Calu3 (cell line): ENCODE data around the gene VPS11. TPM values are rescaled to one million over a fixed set of nuclear protein-coding genes. Genes with fewer than 3 reads are reported as not detected.

Source experiments
- BruUV-seq: library from RNA; stranded (reverse); fragments of 400-500 nt; replicated peaks from 2 replicates; lab custom pipeline; 2021; lab: Mats Ljungman, UMichigan
- CTCF ChIA-PET: fragments of 300-600 bp; sonication (Branson Sonifier 250); formaldehyde crosslinking; loops from one replicate; lab custom pipeline; 2022; ENCODE audit warnings: antibody characterized with exemption; lab: Charles Lee
- DNase-seq: peaks from one replicate; pipeline ENCODE4 v3.0.0; 2022
- H3K27ac Mint-ChIP-seq: one replicate; pipeline ENCODE4 v1.8.0; 2022; ENCODE audit warnings: mixed read lengths; ENCODE audit not compliant: unreplicated experiment
- H3K27me3 Mint-ChIP-seq: one replicate; pipeline ENCODE4 v1.8.0; 2022; ENCODE audit warnings: mixed read lengths; ENCODE audit not compliant: unreplicated experiment
- H3K36me3 Mint-ChIP-seq: one replicate; pipeline ENCODE4 v1.8.0; 2022; ENCODE audit warnings: mild to moderate bottlenecking, moderate library complexity, mixed read lengths; ENCODE audit not compliant: insufficient read depth, unreplicated experiment
- H3K4me1 Mint-ChIP-seq: one replicate; pipeline ENCODE4 v1.8.0; 2022; ENCODE audit warnings: mild to moderate bottlenecking, low read depth, mixed read lengths; ENCODE audit not compliant: unreplicated experiment
- H3K4me3 Mint-ChIP-seq: one replicate; pipeline ENCODE4 v1.8.0; 2022; ENCODE audit warnings: mild to moderate bottlenecking, low read depth, moderate library complexity, mixed read lengths; ENCODE audit not compliant: unreplicated experiment
- H3K9me3 Mint-ChIP-seq: one replicate; pipeline ENCODE4 v1.8.0; 2022; ENCODE audit warnings: low read depth, mixed read lengths; ENCODE audit not compliant: unreplicated experiment
- CTCF ChIP-seq: fragments of 200-600 bp; IDR thresholded peaks from one replicate; pipeline ENCODE4 v1.8.0; 2022; ENCODE audit warnings: antibody characterized with exemption; ENCODE audit not compliant: unreplicated experiment
- intact Hi-C: fragments of 100-400 bp; cut with micrococcal nuclease; formaldehyde crosslinking; loops from one replicate; pipeline ENCODE4 v1.10.0; 2022; ENCODE audit not compliant: unreplicated experiment
- total RNA-seq: library from RNA; stranded (reverse); gene quantifications from 2 replicates; pipeline ENCODE4 v1.2.3, GENCODE V29; 2022

VPS11 gene
- total RNA-seq, 1 experiment from 2014 or later = 15.1 TPM

DNA sequence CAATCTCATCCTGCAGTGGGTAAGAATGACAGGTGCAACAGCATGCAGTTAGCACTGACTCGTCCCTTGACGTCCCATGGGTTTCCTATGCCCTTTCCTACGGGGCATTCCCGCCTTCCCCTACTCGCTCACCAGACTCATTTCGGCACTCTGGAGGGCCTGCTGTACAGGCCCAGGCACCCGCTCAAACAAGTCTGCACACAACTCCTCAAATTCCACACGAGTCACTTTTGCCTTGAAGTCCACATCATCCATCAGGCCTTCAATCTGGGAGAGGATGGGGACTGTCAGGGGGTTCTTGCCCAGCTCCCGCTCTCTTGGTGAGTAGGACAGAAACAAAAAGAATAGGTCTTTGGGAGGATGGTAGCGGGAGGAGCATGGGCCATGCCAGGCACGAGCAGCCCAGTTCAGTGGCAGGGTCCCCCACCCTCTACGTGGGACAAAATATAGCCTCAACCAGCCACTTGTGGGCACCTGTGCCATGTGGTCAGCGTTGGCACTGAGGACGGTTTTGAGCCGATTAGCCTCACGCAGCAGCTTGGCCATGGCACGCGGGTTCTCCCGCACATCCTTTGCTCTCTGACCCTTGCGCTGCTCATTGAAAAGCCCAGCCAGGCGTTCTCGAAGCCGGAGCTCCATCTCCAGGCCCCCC is 15.3 kb upstream of the VPS11 start:
- intact Hi-C loops = no loop called here
- Mint-ChIP-seq H3K36me3 (peaks cover 88% of the 10 kb centered on the region), H3K4me1 (peaks cover 8% of the 10 kb centered on the region), H3K27me3 (no peaks in the 10 kb centered on the region), H3K27ac (no peak overlapping the region), H3K9me3 (no peaks in the 10 kb centered on the region), H3K4me3 (no peak overlapping the region)
- CTCF ChIA-PET = no interaction called here
- no TSS peak for BruUV-seq
- no peak for DNase-seq
- TF ChIP-seq CTCF = no peak

GRCh38 chr11:119054418-119054817 is 13.2 kb upstream of the VPS11 start:
- H3K9me3 Mint-ChIP-seq = no peaks in the 10 kb centered on the region
- H3K27ac Mint-ChIP-seq = no peak overlapping the region
- no peaks in the 10 kb centered on the region for H3K27me3 Mint-ChIP-seq
- H3K4me3 Mint-ChIP-seq = no peak overlapping the region
- H3K4me1 Mint-ChIP-seq = peaks cover 8% of the 10 kb centered on the region
- no peak for TF ChIP-seq CTCF
- no peak for DNase-seq
- BruUV-seq = no TSS peak
- intact Hi-C loops = no loop called here
- H3K36me3 Mint-ChIP-seq = peaks cover 88% of the 10 kb centered on the region
- CTCF ChIA-PET = no interaction called here

- no peak for DNase-seq
- peaks cover 75% of the 10 kb centered on the region for H3K36me3 Mint-ChIP-seq
- TF ChIP-seq CTCF = no peak
- peak overlapping the region; percentile 96 for H3K27ac Mint-ChIP-seq
- no peaks in the 10 kb centered on the region for H3K9me3 Mint-ChIP-seq
- CTCF ChIA-PET = interaction anchor here (0.6 to 0.9 kb wide), 2 partner anchors 23 to 259 kb away, joined by 3 to 5 read pairs; no protein-coding TSS in a partner anchor
- intact Hi-C loops = no loop called here
- peak overlapping the region; percentile 89 for H3K4me3 Mint-ChIP-seq
- H3K4me1 Mint-ChIP-seq = peaks cover 8% of the 10 kb centered on the region
- no peaks in the 10 kb centered on the region for H3K27me3 Mint-ChIP-seq
- no TSS peak for BruUV-seq
Measured at GRCh38 chr11:119055901-119056300, 11.7 kb upstream of the VPS11 start.

- peak overlapping the region; percentile 96 for H3K27ac Mint-ChIP-seq
- BruUV-seq = no TSS peak
- H3K9me3 Mint-ChIP-seq = no peaks in the 10 kb centered on the region
- peak; percentile 28 for DNase-seq
- intact Hi-C loops = no loop called here
- H3K27me3 Mint-ChIP-seq = no peaks in the 10 kb centered on the region
- H3K36me3 Mint-ChIP-seq = peaks cover 69% of the 10 kb centered on the region
- CTCF ChIA-PET = interaction anchor here (0.6 to 0.9 kb wide), 3 partner anchors 23 to 259 kb away, joined by 3 to 5 read pairs (median 3); no protein-coding TSS in a partner anchor
- H3K4me1 Mint-ChIP-seq = peaks cover 8% of the 10 kb centered on the region
- H3K4me3 Mint-ChIP-seq = peak overlapping the region; percentile 89
- TF ChIP-seq CTCF = no peak
Measured at GRCh38 chr11:119056421-119056999, 11.1 kb upstream of the VPS11 start.
